GM18499 (cell line): Measurements from ENCODE around the gene CLASP1.
"Not testable (repeated sequence)": the region's sequence is repeated elsewhere in the genome, so short reads cannot be mapped to it uniquely, and the experiment has no call there.

Experiments used
- ATAC-seq: cut with Tn5 transposase; IDR thresholded peaks from one replicate; pipeline ENCODE4 v1.9.1; 2021; ENCODE audit warnings: moderate number of reproducible peaks; ENCODE audit not compliant: insufficient read depth, unreplicated experiment

The CLASP1 gene

DNA sequence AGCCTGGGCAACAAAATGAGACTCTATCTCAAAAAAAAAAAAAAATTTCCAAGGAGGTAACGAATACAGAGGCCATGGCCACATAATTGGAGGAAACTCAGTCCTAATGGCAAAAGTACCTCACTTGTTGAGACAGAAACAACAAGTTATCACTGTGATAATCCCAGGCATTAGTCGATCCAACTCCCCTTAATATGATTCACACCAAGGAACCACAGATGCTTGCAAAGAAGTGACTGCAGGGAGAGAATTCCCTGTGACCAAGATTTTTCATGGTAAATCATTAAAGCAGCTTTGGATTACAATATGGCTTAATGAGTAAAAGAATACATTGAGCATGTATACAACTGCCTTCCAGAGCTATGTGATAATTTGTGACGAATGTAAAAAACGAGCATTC is 199.0 kb downstream of the CLASP1 start:
- no peak for ATAC-seq

DNA sequence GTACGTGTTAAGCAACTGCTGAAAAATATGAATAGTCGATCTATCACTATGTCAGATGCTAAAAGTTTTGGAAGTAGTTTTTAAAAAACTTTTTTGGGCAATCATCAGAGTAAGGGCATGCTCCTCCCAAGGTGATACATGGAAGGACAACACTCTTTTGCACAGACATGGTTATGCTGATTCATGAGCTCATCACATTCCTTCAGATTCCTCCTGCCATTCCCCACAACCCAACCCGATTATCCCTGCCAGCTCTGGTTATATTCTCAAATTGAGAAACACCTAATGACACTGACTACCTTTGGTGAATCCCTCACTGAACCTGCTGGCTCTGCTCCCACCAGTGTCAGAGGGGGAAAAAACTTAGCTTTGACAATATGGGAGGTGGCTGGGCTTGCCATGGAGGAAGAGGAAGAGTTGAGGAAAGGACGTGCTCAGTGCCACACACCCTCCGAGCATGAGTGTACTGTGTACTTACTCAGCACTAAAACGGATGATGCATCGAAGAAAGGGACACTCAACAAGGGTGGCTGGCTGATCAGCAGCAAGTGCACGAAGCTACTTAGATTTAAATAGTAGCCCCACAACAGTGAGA is 202.5 kb downstream of the CLASP1 start:
- ATAC-seq: no peak

- no peak for ATAC-seq
Observed at GRCh38 chr2:121442889-121443288, 206.4 kb downstream of the CLASP1 start.

- not testable (repeated sequence) for ATAC-seq
Observed at GRCh38 chr2:121438290-121438689, 211.0 kb downstream of the CLASP1 start.

DNA sequence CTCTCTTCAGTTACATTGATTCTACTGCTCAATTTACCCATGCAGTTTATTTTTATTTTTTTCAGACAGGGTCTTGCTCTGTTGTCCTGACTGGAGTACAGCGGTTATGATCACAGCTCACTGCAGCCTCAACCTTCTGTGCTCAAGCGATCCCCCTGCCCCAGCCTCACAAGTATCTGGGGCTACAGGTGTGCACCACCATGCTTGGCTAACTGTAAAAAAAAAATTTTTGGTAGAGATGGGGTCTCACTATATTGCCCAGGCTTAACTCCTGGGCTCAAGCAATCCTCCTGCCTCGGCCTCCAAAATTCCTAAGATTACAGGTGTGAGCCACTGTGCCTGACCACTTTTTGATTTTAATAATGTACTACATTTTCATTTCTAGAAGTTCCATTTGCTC is 212.3 kb downstream of the CLASP1 start:
- ATAC-seq: no peak

- ATAC-seq: no peak
Observed at GRCh38 chr2:121435790-121436189, 213.5 kb downstream of the CLASP1 start.

- no peak for ATAC-seq
Observed at GRCh38 chr2:121431214-121431613, 218.0 kb downstream of the CLASP1 start.

- no peak for ATAC-seq
Observed at GRCh38 chr2:121429927-121430520, 219.2 kb downstream of the CLASP1 start.

DNA sequence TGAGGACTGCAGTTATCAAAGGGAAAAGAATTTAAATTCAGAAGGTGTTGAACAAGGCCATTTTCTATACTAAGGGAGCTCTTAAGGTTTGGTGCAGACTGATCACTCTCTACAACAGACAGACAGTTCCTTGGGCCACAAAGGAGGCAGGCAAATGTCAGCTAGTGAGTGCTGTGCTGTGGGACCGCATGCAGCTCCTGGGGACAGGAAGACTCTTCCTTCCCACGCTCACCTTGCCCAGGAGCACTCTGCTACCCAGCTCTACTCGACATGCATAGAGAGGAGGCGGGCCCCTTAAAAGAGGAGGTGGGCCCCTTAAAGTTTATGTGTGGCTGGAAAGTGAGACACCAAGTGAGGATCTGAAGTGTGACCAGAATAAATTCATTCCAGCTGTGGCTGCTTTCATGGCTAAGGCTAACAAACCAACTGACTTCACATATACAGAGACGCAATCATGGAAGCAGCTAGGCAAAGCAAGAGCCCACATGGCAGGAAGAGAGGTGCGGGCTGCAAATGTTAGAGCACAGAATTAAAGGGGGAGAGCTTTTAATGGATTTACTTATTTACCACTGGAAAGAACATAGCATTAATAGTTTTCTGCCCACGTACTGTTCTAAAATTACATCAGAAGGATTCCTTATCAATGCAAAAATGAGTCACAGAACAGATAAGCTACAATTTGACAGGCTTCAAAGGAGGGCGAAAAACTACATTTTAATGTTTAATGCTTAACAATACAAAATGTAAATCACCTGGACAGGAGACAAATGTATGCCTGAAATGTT is 220.0 kb downstream of the CLASP1 start:
- ATAC-seq: no peak

DNA sequence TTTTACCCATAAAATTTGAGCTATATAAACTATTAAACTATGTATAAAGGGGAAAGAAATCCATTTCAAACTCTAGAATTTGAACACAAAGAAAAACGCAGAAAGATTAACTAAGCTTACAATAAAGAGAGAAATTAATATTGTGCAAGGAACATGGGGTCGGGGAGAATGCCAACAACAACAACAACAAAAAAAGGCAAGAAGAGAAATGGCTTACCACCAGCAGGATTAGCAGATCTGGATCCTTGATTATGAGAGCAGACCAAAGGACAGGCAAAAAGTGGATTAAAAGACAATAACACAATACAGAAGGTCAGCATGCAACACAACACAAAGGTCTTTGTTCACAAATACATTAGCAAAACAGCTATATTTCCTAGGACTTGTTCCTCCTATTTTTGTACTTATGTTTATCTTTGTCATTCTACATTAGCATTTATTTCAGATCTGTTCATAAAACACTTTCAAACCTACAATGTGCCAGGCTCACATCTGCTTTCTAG is 222.0 kb downstream of the CLASP1 start:
- ATAC-seq: no peak

GRCh38 chr2:121420486-121420885 is 228.8 kb downstream of the CLASP1 start:
- ATAC-seq: no peak

DNA sequence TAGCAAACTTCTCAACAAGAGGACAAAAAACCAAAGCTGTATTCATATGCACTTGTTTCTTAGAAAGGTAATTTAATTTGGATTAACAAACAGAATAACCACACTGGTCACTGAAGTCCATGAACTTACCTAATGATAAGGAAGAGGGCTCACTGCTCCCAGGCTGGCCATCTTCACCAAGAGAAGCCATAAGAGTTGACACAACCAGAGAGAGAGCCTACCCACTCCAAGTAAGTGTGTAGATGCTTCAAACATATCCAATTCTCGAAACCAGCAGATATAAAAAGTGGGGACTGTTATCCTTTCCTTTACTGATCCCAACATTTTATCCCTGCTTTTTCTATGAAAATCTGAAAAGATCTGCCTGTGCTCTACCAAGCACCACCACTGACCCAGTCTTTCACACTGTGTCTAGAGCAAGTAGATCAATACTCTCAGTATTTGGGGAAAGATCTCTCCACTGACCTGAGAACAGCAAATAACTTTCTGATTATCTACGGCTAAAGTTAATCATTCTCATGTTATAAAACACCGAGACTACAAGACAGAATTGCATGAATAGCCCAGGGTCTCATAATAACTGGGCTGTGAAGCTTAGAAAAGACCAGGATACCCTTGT is 230.1 kb downstream of the CLASP1 start:
- no peak for ATAC-seq

DNA sequence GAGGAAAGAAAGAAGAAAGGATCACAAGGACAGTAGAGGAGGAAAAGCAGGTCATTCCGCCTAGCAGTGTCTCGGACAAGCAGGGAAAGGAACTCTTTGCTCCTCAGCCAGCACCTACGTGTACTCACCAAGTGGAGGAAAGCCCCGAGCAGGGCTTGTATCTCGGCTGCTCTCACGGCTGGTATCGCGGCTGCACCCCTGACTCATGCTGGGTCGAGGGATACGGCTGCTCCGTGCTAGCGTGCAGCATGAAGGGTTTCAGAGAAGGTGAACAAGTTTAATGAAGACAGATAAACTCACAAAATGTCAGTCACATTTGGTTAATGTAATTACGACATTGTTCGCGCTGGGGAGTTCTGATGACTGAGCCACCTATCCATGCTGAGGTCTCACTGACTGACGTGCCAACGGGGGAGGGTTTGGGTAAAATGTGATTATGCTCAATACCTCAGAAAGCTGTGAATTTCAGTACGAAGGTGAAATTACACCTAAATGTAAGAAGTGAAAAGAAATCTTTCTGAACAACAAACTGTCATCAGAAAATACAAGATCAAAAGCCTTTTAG is 230.7 kb downstream of the CLASP1 start:
- ATAC-seq: no peak

DNA sequence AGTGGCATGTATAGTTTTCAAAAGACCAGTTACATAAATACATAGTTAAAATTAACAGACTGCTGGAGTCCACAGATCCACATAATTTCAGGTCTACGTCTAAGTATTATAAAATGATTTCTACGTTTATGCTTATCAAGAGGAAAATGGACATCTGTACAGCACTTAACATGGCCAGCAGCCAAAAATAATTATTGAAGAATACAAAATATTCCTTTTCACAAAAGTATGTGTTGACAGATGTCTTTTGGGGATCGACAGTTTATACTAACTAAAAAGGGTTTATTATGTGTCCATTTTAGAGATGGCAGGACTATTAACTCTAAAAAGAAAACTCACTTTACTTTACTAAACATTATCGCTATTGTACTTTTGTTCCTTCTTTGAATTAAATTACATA is 231.4 kb downstream of the CLASP1 start:
- no peak for ATAC-seq

DNA sequence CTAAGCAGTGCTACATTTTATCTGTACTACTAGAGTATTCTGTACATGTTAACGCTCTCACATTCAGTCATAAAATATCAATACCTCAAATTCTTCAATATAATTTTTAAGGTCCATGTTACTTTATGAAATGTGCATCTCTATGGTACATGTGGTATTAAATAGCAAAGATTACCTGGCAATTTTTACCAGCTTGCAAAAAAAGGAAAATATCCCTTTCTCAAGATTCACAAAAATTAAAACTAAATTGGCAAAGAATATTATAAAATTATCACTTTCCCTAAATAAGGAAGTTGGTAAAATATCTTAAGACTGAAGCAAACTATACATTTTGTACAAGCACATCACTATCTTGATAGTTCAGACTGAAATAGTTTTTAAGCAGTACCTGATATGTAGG is 233.5 kb downstream of the CLASP1 start:
- no peak for ATAC-seq

DNA sequence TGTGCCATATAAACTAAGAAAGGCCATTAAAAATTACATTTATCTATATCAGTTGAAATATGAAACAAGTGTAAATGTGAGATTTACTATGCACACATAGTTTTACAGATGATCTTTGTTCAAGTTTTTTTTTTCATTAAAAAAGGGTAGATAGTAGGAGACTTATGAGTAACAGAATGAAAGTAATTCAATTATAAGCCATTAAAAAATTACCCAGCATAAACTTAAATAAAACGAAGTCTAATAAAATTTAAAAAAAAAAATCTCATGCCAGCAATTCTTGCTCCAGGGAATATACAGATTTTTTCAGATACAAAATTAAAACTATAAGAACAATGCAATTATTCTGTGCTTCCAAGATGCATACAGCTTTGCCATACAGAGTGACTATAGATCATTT is 236.9 kb downstream of the CLASP1 start:
- ATAC-seq: no peak

DNA sequence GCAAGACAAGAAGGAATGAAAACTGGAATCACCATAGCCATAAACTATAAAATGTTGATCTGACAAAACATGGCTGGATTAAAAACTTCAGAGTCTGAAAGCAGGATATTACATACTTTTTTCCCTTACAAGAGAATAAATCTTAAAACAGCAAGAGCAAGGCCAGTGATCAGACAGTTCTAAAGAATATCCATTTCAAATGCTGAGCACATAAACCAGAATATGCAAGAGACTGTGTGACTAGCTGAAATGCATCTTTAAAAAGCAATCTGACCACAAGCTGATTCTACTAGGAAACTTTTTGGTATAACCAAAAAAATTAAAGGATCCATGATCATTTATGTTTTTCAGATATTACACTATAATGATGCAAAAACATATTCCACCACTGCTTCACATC is 239.3 kb downstream of the CLASP1 start:
- no peak for ATAC-seq

GRCh38 chr2:121409388-121409787 is 239.9 kb downstream of the CLASP1 start:
- no peak for ATAC-seq

DNA sequence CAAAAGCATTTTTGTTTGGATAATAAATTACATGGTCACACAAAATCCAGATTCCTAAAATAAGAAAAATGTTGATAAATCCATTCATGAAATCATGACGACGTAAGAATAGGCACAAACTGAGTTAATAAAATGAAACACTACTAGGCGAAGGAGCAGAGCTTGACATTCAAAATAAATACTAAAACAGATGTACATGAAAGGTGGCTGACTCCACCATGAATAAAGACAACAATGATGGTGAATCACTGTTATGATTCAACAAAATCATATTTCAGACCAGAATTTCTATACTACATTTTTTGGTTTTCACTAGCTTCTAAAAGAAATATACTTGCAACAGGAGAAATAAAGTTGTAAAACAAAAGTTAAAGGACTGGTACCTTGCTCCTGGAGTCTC is 240.6 kb downstream of the CLASP1 start:
- ATAC-seq: no peak

- no peak for ATAC-seq
Observed at GRCh38 chr2:121405233-121405632, 244.0 kb downstream of the CLASP1 start.

- ATAC-seq: no peak
Observed at GRCh38 chr2:121400201-121400600, 249.1 kb downstream of the CLASP1 start.
